D721Med (cell line): Measurements from ENCODE around the gene BORCS5.

Source experiments
- DNase-seq: peaks from one replicate; pipeline ENCODE4 v3.0.0; 2011; ENCODE audit warnings: low spot score; ENCODE audit not compliant: insufficient read length
- FAIRE-seq: peaks from 2 replicates; lab custom pipeline; 2011; peaks lifted over from hg19 to GRCh38; lab: Jason Lieb, UNC
- TF ChIP-seq, protein P1 (sequence below): IDR thresholded peaks from 2 replicates; pipeline ENCODE4 v1.5.1; 2012; ENCODE audit warnings: mild to moderate bottlenecking, control low read depth; ENCODE audit not compliant: insufficient read depth; ENCODE audit errors: missing control alignments

Gene BORCS5

DNA sequence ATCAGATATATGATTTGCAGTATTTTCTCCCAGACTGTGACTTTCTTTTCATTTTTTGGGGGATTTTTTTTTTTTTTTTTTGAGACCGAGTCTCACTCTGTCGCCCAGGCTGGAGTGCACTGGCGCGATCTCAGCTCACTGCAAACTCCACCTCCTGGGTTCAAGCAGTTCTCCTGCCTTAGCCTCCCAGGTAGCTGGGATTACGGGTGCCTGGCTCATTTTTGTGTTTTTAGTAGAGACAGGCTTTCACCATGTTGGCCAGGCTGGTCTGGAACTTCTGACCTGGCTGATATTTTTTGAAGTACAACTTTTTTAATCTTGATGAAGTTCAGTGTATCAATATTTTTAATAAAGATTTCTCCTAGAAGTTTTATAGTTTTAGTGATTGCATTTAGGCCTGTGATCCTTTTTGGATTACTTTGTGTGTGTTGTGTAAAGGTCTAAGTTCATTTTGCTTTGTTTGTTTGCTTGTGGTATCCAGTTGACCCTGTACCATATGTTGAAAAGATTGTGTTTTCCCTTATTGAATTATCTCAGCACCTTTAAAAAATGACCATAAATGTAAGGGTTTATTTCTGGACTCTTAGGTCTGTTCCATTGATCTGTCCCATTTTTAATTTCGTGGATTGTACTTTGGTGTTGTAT, 24.2 kb downstream of the BORCS5 start:
- no peak for DNase-seq
- no peak for FAIRE-seq
- TF ChIP-seq, protein P1, sequence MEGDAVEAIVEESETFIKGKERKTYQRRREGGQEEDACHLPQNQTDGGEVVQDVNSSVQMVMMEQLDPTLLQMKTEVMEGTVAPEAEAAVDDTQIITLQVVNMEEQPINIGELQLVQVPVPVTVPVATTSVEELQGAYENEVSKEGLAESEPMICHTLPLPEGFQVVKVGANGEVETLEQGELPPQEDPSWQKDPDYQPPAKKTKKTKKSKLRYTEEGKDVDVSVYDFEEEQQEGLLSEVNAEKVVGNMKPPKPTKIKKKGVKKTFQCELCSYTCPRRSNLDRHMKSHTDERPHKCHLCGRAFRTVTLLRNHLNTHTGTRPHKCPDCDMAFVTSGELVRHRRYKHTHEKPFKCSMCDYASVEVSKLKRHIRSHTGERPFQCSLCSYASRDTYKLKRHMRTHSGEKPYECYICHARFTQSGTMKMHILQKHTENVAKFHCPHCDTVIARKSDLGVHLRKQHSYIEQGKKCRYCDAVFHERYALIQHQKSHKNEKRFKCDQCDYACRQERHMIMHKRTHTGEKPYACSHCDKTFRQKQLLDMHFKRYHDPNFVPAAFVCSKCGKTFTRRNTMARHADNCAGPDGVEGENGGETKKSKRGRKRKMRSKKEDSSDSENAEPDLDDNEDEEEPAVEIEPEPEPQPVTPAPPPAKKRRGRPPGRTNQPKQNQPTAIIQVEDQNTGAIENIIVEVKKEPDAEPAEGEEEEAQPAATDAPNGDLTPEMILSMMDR: no peak

DNA sequence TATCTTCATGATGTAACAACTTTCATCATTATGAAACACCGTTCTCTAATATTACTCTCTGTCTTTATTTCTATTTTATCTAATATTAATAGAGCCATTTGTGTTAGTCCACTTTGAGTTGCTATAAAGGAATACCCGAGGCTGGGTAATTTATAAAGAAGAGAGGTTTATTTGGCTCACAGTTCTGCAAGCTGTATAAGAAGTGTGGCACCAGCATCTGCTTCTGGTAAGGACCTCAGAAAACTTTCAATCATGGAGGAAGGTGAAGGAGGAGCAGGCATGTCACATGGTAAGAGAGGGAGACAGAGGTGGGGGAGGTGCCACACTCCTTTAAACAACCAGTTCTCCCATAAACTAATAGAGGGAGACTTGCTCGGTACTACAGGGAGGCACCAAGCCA, 25.1 kb downstream of the BORCS5 start:
- FAIRE-seq (no peak), DNase-seq (no peak)
- TF ChIP-seq, protein P1: no peak

DNA sequence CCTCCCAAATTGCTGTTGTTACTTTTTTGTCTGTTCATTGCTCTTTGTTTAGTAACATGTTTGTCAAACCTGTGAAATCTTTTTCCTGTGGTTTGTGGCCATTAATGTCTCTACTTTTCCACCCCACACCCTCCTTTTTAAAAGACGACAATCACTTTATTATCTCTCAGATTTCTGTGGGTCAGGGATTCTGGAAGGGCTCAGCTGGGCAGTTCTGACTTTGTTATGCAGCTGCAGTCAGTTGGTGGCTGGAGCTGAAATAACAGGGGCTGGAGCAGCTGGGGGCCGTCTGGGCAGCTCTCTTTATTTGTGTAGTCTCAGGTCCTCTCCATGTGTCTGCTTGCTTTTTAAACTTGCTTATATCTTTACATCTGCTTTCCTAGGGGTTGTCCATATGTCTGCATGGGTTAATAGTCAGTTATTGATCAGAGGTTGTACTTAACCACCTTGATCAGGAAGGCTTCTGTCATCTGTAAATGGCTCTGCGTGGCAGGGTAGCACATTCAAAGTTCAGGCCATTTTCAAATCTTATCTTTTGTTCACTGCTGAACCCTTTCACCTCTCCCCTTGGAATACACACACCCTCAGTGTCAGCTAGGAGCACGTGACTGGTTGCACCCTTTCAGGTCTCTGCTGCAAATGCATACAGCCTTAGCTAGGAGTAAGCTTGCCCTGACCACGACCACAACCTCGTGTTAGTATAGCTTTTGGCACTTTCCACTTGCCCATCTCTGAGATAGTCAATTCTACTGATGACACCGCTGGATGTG, 27.9 kb downstream of the BORCS5 start:
- FAIRE-seq: no peak
- TF ChIP-seq, protein P1: no peak
- DNase-seq: no peak

DNA sequence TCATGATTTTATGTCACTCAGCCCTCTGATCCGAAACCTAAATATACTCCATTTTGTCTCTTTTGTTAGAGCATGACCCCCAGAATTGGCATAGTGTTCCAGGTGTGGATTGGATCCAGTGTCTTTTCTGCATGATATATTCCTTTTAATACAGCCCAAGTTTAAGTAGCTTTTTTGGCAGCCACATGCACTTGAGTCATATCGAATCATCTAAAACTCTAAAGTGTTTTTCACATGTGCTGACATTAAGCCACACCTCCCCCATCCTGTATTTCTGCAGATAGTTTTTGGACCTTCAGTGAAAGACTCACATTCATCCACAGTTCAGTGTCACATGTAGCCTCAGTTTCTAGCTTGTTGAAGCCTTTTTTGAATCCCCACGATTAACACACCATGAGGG, 30.6 kb downstream of the BORCS5 start:
- no peak for DNase-seq
- FAIRE-seq: no peak
- TF ChIP-seq, protein P1: no peak

DNA sequence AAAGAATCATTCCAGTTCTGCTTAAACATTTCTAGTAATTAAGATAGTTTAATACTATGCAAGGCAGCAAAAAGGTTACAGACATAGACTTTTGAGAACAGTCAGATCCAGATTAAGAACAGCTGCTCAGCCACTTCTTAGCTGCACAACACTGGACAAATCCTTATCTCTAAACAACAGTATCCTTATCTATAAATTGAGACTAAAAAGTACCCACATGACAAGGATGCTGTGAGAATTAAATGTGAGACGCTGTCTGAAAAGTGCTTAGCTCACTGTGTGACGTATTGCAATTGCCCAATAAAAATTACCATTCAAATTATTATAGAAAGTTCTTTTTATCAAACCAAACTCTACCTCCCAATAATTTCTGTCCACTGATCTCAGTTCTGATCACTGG, 35.5 kb downstream of the BORCS5 start:
- DNase-seq: no peak
- no peak for FAIRE-seq
- TF ChIP-seq, protein P1: no peak

DNA sequence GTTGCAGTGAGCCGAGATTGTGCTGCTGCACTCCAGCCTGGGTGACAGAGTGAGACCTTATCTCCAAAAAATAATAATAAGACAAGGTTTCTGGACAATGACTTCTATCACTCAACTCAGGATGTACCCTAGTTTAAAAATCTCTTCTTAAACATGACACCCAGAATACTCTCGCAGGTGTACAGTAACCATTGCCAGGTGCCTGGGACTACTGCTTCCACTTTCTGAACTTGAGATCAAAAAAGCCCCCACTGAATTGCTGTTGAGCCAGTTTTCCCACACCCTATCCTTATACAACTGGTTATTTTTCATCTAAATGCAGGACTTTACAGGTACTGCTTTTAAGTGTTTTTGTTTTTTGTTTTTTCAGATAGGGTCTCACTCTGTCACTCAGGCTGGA, 36.3 kb downstream of the BORCS5 start:
- no peak for DNase-seq
- FAIRE-seq: no peak
- TF ChIP-seq, protein P1: no peak

DNA sequence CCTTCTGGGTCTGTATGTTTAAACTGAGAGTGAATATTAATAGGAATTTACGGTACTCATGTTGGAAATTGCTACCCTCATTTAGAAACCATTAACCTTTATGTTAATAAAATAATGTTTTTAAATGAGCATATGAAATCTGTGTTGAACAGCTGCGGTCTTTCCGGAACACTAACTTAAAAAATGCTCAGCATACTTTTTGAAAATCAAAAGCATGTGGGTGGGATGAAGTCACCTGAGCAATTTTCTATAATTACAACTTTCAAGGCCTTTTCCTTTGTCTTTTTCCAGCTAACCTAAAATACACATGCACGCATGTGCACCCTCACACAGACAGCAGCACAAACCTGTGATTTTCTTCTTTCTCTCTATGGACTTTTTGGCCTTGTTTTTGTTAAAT, 39.8 kb downstream of the BORCS5 start:
- DNase-seq: no peak
- no peak for FAIRE-seq
- TF ChIP-seq, protein P1: no peak
